HCT116 (cell line): ENCODE results near the gene COG5. TPM values are rescaled to one million over a fixed set of nuclear protein-coding genes. Genes with fewer than 3 reads are reported as not detected.
A peak's percentile ranks its signal among the peaks of the same experiment; 100 is the strongest.

Source experiments
- ATAC-seq: fragments of 200-7000 bp; cut with Tn5 transposase; 2 replicates; pipeline ENCODE4 v1.9.1; 2020; ENCODE audit warnings: mild to moderate bottlenecking, moderate library complexity
- BruUV-seq: library from RNA; stranded (reverse); fragments of 400-500 nt; replicated peaks from 2 replicates; lab custom pipeline; 2021; lab: Mats Ljungman, UMichigan
- CTCF ChIA-PET: fragments of 300-600 bp; sonication (Branson Sonifier 250); formaldehyde crosslinking; loops from one replicate; lab custom pipeline; 2021; ENCODE audit warnings: antibody characterized with exemption; lab: Charles Lee
- POLR2A ChIA-PET: fragments of 300-600, 350-600 bp; sonication (Branson Sonifier 250); formaldehyde crosslinking; loops from one replicate; lab custom pipeline; 2021; ENCODE audit warnings: antibody characterized with exemption; lab: Charles Lee
- RAD21 ChIA-PET, 2 experiments: fragments of 300-600 bp; sonication (Branson Sonifier 250); formaldehyde crosslinking; loops; one replicate each; lab custom pipeline; 2023; ENCODE audit warnings: low total read pairs in 2 of 2; ENCODE audit not compliant: uncharacterized antibody in 2 of 2, unreplicated experiment in 2 of 2, low non-redundant PET in 1 of 2; lab: Charles Lee
- DNase-seq: peaks from one replicate; pipeline ENCODE4 v3.0.0-alpha.2; 2010; ENCODE audit warnings: low read depth, low spot score
- H2AFZ ChIP-seq: fragments of 200-600 bp; shearing (Covaris generic), sonication (generic); 2 replicates; pipeline ENCODE4 v1.6.1; 2017; ENCODE audit warnings: low read depth, mixed run types, mixed read lengths, antibody characterized with exemption, low read length; ENCODE audit not compliant: poor library complexity, severe bottlenecking
- H3K27ac ChIP-seq: 2 replicates; pipeline ENCODE4 v1.5.1; 2012; ENCODE audit warnings: low read depth, low read length
- H3K27me3 ChIP-seq: fragments of 200-600 bp; sonication (generic); 2 replicates; pipeline ENCODE4 v1.6.1; 2016; ENCODE audit warnings: mixed run types, low read length, mixed read lengths; ENCODE audit not compliant: insufficient read depth
- H3K36me3 ChIP-seq, 2 experiments: fragments of 200-500 bp in 1 of 2; fragments of 200-600 bp in 1 of 2; sonication (Bioruptor generic) in 1 of 2; sonication (generic) in 1 of 2; 2 replicates each; pipeline versions ENCODE4 v1.5.1 to v1.6.1; 2014 to 2016; ENCODE audit warnings: low read length in 2 of 2, inconsistent platforms in 1 of 2, mixed read lengths in 1 of 2, mixed run types in 1 of 2; ENCODE audit not compliant: insufficient read depth in 2 of 2, control insufficient read depth in 1 of 2
- H3K4me1 ChIP-seq, 2 experiments: fragments of 200-600 bp in 1 of 2; sonication (generic) in 1 of 2; 2 replicates each; pipeline versions ENCODE4 v1.5.1 to v1.6.1; 2012 to 2017; ENCODE audit warnings: low read length in 2 of 2, inconsistent platforms in 1 of 2, mild to moderate bottlenecking in 1 of 2, mixed read lengths in 1 of 2, mixed run types in 1 of 2, moderate library complexity in 1 of 2; ENCODE audit not compliant: insufficient read depth in 2 of 2, control insufficient read depth in 1 of 2
- H3K4me2 ChIP-seq: fragments of 200-600 bp; sonication (generic); 2 replicates; pipeline ENCODE4 v1.6.1; 2017; ENCODE audit warnings: mixed run types, low read length, mixed read lengths
- H3K4me3 ChIP-seq, 2 experiments: fragments of 200-600 bp in 1 of 2; sonication (generic) in 1 of 2; replicated peaks in 1 of 2; 2 replicates each; pipeline ENCODE4 v1.5.1; 2011 to 2016; ENCODE audit warnings: low read length in 2 of 2, control low read depth in 1 of 2, low read depth in 1 of 2, mild to moderate bottlenecking in 1 of 2, mixed read lengths in 1 of 2, mixed run types in 1 of 2
- H3K79me2 ChIP-seq: fragments of 200-600 bp; sonication (generic); 2 replicates; pipeline ENCODE4 v1.6.1; 2017; ENCODE audit warnings: mild to moderate bottlenecking, mixed run types, low read length, moderate library complexity, mixed read lengths; ENCODE audit not compliant: insufficient read depth
- H3K9ac ChIP-seq: fragments of 200-600 bp; sonication (generic); 2 replicates; pipeline ENCODE4 v1.6.1; 2016; ENCODE audit warnings: low read length, mixed read lengths
- H3K9me2 ChIP-seq: fragments of 200-600 bp; sonication (generic), shearing (Covaris generic); 2 replicates; pipeline ENCODE4 v1.6.1; 2017; ENCODE audit warnings: mixed run types, mild to moderate bottlenecking, moderate library complexity; ENCODE audit not compliant: insufficient read depth
- H3K9me3 ChIP-seq, 2 experiments: fragments of 200-500 bp in 1 of 2; fragments of 200-600 bp in 1 of 2; sonication (Bioruptor generic) in 1 of 2; sonication (generic) in 1 of 2; 2 replicates each; pipeline ENCODE4 v1.6.1; 2014 to 2017; ENCODE audit warnings: low read length in 2 of 2, mixed read lengths in 2 of 2, inconsistent platforms in 1 of 2, low read depth in 1 of 2, mild to moderate bottlenecking in 1 of 2, mixed run types in 1 of 2, moderate library complexity in 1 of 2; ENCODE audit not compliant: control insufficient read depth in 1 of 2, insufficient read depth in 1 of 2
- H4K20me1 ChIP-seq: fragments of 200-600 bp; sonication (generic), shearing (Covaris generic); 2 replicates; pipeline ENCODE4 v1.6.1; 2017; ENCODE audit warnings: mixed run types, mild to moderate bottlenecking, moderate library complexity; ENCODE audit not compliant: insufficient read depth
- CBX3 ChIP-seq: IDR thresholded peaks from 2 replicates; pipeline ENCODE4 v1.6.1; 2012; ENCODE audit warnings: low read depth
- CEBPB ChIP-seq: IDR thresholded peaks from 2 replicates; pipeline ENCODE4 v1.6.1; 2012; ENCODE audit warnings: low read depth
- EGR1 ChIP-seq: IDR thresholded peaks from 2 replicates; pipeline ENCODE4 v1.6.1; 2012; ENCODE audit warnings: low read depth
- ELF1 ChIP-seq: IDR thresholded peaks from 2 replicates; pipeline ENCODE4 v1.6.1; 2012; ENCODE audit warnings: low read depth, borderline replicate concordance
- EZH2 ChIP-seq: fragments of 200-600 bp; sonication (generic); IDR thresholded peaks from 2 replicates; pipeline ENCODE4 v1.6.1; 2017; ENCODE audit warnings: antibody characterized with exemption, mixed run types
- EZH2phosphoT487 ChIP-seq: fragments of 200-600 bp; IDR thresholded peaks from 2 replicates; pipeline ENCODE4 v1.6.1; 2018; ENCODE audit warnings: antibody characterized with exemption, borderline replicate concordance
- JUND ChIP-seq: IDR thresholded peaks from 2 replicates; pipeline ENCODE4 v1.6.1; 2012
- POLR2A ChIP-seq: IDR thresholded peaks from 2 replicates; pipeline ENCODE4 v1.7.0; 2011; ENCODE audit warnings: borderline replicate concordance; ENCODE audit not compliant: insufficient read depth, insufficient read length; ENCODE audit errors: extremely low read depth
- POLR2AphosphoS5 ChIP-seq: IDR thresholded peaks from 2 replicates; pipeline ENCODE4 v1.6.1; 2011; ENCODE audit warnings: mild to moderate bottlenecking, low read depth, low read length, moderate library complexity
- SIN3A ChIP-seq: IDR thresholded peaks from 2 replicates; pipeline ENCODE4 v1.6.1; 2012; ENCODE audit warnings: low read depth
- SP1 ChIP-seq: IDR thresholded peaks from 2 replicates; pipeline ENCODE4 v1.6.1; 2012; ENCODE audit warnings: low read depth
- TCF7L2 ChIP-seq: IDR thresholded peaks from 2 replicates; pipeline ENCODE4 v1.7.0; 2011; ENCODE audit warnings: borderline replicate concordance, inconsistent platforms; ENCODE audit not compliant: insufficient read depth, insufficient read length; ENCODE audit errors: extremely low read depth
- YY1 ChIP-seq: IDR thresholded peaks from 2 replicates; pipeline ENCODE4 v1.6.1; 2011; ENCODE audit warnings: low read length, low read depth, moderate library complexity, mild to moderate bottlenecking; ENCODE audit not compliant: insufficient replicate concordance; ENCODE audit errors: extremely low read depth
- ZFX ChIP-seq: fragments of 450-650 bp; IDR thresholded peaks from 2 replicates; pipeline ENCODE4 v1.6.1; 2017
- ZNF274 ChIP-seq: fragments of 200-500 bp; sonication (Bioruptor generic); IDR thresholded peaks from 2 replicates; pipeline ENCODE4 v1.6.1; 2014; ENCODE audit warnings: mild to moderate bottlenecking, low read depth, low read length, inconsistent platforms
- intact Hi-C: fragments of 100-400 bp; cut with micrococcal nuclease; formaldehyde crosslinking; loops from 2 replicates; pipeline ENCODE4 v1.10.0; 2022
- total RNA-seq: library from RNA; stranded (reverse); gene quantifications from one replicate; pipeline ENCODE4 v1.2.1, GENCODE V29; 2021; ENCODE audit not compliant: unreplicated experiment
- TF ChIP-seq, protein P1 (sequence below): IDR thresholded peaks from 2 replicates; pipeline ENCODE4 v1.6.1; 2011; ENCODE audit warnings: mild to moderate bottlenecking, low read length, moderate library complexity; ENCODE audit not compliant: insufficient replicate concordance; ENCODE audit errors: extremely low read depth
- TF ChIP-seq, protein P2 (sequence below): IDR thresholded peaks from 2 replicates; pipeline ENCODE4 v1.6.1; 2012
- TF ChIP-seq, protein P3 (sequence below): IDR thresholded peaks from 2 replicates; pipeline ENCODE4 v1.6.1; 2012

Gene COG5
- total RNA-seq, 1 experiment from 2014 or later: 30.7 TPM

DNA sequence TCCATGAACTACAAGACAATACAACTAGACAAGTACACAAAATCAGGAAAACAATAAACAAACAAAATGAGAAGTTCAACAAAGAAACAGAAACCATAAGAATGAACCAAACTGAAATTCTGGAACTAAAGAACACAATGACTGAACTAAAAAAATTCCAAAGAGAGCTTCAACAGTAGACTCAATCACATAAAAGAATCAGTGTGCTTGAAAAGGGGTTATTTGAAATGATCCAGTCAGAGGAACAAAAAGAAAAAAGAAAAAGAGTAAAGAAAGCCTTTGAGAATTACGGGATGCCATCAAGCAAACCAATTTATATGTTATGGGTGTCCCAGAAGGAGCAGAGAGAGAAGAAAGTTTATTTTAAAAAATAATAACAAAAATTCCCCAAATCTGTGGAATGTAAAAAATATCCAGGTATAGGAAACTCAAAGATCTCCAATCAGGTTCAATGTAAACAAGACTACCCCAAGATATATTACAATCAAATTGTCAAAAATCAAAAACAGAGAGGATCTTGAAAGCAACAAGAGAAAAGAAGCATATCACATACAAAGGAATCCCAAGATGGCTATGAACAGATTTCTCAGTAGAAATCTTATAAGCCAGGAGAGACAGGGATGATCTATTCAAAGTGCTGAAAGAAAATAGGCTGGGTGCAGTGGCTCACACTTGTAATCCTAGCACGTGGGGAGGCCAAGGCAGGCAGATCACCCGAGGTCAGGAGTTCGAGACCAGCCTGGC lies 18.7 kb downstream of the COG5 start:
- Histone ChIP-seq H3K4me1 (no peaks in the 10 kb centered on the region), H3K9me2 (no peaks in the 10 kb centered on the region), H2AFZ (no peak overlapping the region), H3K36me3 (peaks cover 0 to 4% of the 10 kb centered on the region in 2 experiments; a peak in 2 of 4 replicates)
- TF ChIP-seq CBX3 (0 out of 2 replicates have a peak, but pooled peaks have one; percentile 22), YY1 (no peak), EGR1 (no peak), SIN3A (no peak)
- TF ChIP-seq, protein P1, sequence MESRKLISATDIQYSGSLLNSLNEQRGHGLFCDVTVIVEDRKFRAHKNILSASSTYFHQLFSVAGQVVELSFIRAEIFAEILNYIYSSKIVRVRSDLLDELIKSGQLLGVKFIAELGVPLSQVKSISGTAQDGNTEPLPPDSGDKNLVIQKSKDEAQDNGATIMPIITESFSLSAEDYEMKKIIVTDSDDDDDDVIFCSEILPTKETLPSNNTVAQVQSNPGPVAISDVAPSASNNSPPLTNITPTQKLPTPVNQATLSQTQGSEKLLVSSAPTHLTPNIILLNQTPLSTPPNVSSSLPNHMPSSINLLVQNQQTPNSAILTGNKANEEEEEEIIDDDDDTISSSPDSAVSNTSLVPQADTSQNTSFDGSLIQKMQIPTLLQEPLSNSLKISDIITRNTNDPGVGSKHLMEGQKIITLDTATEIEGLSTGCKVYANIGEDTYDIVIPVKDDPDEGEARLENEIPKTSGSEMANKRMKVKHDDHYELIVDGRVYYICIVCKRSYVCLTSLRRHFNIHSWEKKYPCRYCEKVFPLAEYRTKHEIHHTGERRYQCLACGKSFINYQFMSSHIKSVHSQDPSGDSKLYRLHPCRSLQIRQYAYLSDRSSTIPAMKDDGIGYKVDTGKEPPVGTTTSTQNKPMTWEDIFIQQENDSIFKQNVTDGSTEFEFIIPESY: no peak
- TF ChIP-seq, all 23 proteins: peak for 1
- Histone ChIP-seq H3K4me3 (no peak overlapping the region), H3K4me2 (no peak overlapping the region), H3K9ac (no peak overlapping the region), H3K79me2 (peaks cover 7% of the 10 kb centered on the region), H3K27me3 (no peaks in the 10 kb centered on the region), H4K20me1 (no peaks in the 10 kb centered on the region), H3K27ac (no peak overlapping the region), H3K9me3 (no peaks in the 10 kb centered on the region)
- BruUV-seq: no TSS peak
- DNase-seq: no peak
- intact Hi-C loops: no loop called here
- no peak for ATAC-seq
- ChIA-PET CTCF (no interaction called here), POLR2A (no interaction called here), RAD21 (no interaction called here)

DNA sequence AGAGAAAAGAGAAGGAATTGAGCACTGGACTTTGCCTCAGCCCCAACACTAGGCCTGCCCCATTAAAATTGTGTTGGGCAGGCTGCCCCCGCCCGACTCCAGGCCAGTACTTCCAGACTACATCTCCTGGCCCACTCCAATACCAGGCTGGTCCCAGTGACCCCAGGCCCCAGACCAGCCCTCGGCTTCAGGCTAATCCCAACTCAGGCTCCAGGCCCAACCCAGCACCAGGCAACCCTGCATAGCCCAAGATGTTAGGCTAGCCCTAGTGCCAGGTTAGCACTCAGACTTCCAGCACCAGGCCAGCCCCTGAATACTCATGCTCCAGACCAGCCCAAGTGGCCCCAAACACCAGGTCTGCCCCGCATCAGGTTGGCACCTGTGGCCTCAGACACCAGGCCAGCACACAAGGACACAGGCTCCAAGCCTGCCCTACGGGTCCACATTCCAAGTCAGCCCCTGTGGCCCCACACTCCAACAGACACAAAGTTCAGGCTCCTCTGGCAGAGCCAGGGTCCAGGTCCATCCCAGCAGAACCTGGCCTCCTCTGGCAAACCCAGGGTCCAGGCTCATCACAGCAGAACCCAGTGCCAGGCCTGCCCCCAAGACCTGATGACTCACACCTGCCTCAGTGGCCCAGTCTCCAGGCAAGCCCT lies 20.3 kb downstream of the COG5 start:
- Histone ChIP-seq H3K9me2 (no peaks in the 10 kb centered on the region), H3K27me3 (no peaks in the 10 kb centered on the region), H4K20me1 (no peaks in the 10 kb centered on the region), H3K4me1 (no peaks in the 10 kb centered on the region), H3K9ac (no peak overlapping the region), H3K36me3 (peaks cover 0 to 4% of the 10 kb centered on the region in 2 experiments; a peak in 2 of 4 replicates), H3K27ac (no peak overlapping the region), H3K79me2 (peaks cover 7% of the 10 kb centered on the region), H3K9me3 (no peaks in the 10 kb centered on the region), H2AFZ (no peak overlapping the region), H3K4me2 (no peak overlapping the region), H3K4me3 (no peak overlapping the region)
- ATAC-seq: no peak
- ChIA-PET CTCF (no interaction called here), RAD21 (no interaction called here), POLR2A (no interaction called here)
- BruUV-seq: no TSS peak
- DNase-seq: no peak
- intact Hi-C loops: no loop called here
- TF ChIP-seq ZFX: no peak
- TF ChIP-seq TCF7L2: no peak
- no peak for TF ChIP-seq CEBPB
- TF ChIP-seq, protein P2, sequence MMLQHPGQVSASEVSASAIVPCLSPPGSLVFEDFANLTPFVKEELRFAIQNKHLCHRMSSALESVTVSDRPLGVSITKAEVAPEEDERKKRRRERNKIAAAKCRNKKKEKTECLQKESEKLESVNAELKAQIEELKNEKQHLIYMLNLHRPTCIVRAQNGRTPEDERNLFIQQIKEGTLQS: no peak
- TF ChIP-seq JUND: no peak
- TF ChIP-seq, protein P3, sequence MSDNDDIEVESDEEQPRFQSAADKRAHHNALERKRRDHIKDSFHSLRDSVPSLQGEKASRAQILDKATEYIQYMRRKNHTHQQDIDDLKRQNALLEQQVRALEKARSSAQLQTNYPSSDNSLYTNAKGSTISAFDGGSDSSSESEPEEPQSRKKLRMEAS: no peak
- TF ChIP-seq SP1: no peak
- TF ChIP-seq POLR2A: no peak
- TF ChIP-seq EZH2: no peak
- TF ChIP-seq EZH2phosphoT487: no peak
- no peak for TF ChIP-seq ZNF274
- TF ChIP-seq YY1: no peak
- TF ChIP-seq SIN3A: no peak
- TF ChIP-seq ELF1: no peak
- no peak for TF ChIP-seq POLR2AphosphoS5
